GM13976 (cell line): ENCODE results near the gene WDR13.
A peak's percentile ranks its signal among the peaks of the same experiment; 100 is the strongest.
"Not testable (repeated sequence)": the region's sequence is repeated elsewhere in the genome, so short reads cannot be mapped to it uniquely, and the experiment has no call there.

Source experiments
- DNase-seq: peaks from one replicate; pipeline ENCODE4 v3.0.0; 2012; ENCODE audit warnings: low spot score
- CTCF ChIP-seq: IDR thresholded peaks from 2 replicates; pipeline ENCODE4 v1.5.1; 2012; ENCODE audit warnings: borderline replicate concordance, mild to moderate bottlenecking; ENCODE audit not compliant: insufficient read depth; ENCODE audit errors: extremely low read depth, missing control alignments, control extremely low read depth
- in situ Hi-C: fragments of 300-500 bp; cut with MboI; formaldehyde crosslinking; loops from one replicate; pipeline ENCODE4 v1.12.0; 2022; ENCODE audit warnings: low sequenced_read_pairs, mixed read lengths, inconsistent platforms; ENCODE audit not compliant: unreplicated experiment

Gene WDR13

GRCh38 chrX:48648336-48648751, 51.1 kb downstream of the WDR13 start:
- in situ Hi-C loops = no loop called here
- peak; percentile 32 for DNase-seq
- no peak for TF ChIP-seq CTCF

- DNase-seq = no peak
- in situ Hi-C loops = no loop called here
- TF ChIP-seq CTCF = no peak
Measured at GRCh38 chrX:48649102-48649501, 51.8 kb downstream of the WDR13 start.

DNA sequence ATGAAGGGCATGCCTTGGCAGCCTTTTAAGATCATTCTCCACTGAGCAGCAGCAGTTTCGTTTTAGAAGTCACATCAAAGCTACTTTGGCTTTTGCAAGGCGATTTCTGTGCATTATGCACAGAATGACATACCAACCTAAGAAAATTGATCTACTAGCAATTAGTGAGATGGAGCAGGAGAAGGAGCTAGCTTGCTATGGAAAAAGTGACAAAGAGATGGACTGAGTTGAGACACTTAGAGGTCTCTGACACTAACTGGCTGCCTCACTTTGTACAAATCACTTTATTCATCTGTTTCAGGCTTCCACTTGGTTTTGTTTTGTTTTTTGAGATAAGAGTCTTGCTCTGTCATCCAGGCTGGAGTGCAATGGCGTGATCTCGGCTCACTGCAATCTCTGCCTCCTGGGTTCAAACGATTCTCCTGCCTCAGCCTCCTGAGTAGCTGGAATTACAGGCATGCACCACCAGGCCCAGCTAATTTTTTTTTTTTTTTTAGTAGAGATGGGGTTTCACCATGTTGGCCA, 54.8 kb downstream of the WDR13 start:
- DNase-seq, in situ Hi-C loops: not testable (repeated sequence)

GRCh38 chrX:48654746-48655145, 57.5 kb downstream of the WDR13 start:
- in situ Hi-C loops, DNase-seq: not testable (repeated sequence)
